ENCODE measurements around the gene CC2D2A.

Gene CC2D2A

DNA sequence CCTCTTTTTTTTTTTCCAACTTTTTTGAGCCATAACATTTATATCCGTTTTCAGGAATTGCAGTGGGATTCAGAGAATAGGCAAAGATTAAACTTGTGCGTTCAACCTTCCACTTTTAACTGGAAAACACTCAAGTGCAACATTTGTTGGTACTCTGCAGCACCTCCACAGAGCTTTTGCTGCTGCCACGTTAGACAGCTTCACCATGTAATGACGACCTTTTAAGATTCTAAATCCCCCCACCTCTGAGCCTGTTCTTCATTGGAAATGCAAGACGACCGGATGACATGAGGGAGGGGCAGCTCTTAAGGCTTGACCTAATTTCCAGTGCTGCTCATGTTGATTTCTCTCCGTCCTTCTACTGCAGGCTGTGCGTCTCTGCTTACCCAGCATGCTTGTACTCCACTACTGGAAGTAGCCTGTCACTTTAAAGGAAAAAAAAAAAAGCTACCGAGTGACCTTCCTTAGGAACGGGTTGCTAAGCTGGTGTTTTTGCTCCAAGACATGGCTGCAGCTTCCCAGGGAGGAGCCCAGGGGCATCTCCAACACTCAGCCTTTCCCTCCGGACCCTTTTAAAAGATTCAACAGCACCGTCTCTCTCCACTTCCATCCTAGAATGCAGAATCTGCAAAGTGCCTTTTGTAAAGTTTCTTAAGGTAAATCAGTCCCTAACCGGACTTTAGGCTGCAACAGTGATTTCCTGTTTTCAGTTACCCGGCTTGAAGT, at the start of gene CC2D2A:
TSS of gene CC2D2A (plus strand) at position 481 of the 726 bp plus-strand sequence. CDS start 6,051 bp downstream, outside the sequence.
- peak; percentile 5 for DNase-seq

DNA sequence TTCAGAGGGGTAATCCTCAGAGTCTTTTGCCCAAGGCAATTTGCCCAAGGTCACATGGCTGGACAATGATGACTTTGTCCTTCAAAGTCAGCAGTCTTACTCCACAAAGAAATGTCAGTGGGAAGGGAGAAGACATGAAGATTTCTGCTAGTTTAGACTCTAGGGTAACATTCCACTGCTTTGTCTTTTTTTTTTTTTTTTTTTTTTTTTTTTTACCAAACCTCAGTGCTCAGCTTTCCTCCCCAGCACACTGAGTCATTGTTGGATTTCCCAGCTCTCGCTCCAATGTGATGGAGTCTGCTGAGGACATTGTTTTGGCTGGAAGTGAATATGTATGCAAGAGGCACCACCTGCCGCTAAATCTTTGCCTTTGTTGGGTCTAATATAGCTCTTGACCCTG, 49.0 kb upstream of the CC2D2A start:
- DNase-seq, result no peak

DNA sequence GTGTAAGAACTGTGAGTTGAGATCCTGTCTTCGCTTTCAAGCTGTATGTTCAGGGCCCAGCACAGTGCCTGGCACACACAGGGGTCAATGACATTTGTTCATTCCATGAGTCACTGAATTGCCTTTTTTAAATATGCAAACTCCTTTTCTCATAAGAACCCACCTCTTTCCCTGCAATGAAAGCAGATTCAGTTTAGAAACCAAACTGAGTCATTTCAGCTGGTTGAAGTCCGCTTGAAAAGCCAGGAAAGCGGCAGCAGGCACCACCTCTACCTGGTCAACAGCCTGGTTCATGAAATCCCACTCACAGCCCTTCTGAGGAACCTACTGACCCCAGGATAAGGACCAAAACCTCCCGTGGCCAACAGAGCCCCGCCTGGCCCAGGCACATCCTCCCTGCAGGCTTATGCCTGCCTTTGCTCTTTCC, 46.4 kb upstream of the CC2D2A start:
- DNase-seq, result no peak

DNA sequence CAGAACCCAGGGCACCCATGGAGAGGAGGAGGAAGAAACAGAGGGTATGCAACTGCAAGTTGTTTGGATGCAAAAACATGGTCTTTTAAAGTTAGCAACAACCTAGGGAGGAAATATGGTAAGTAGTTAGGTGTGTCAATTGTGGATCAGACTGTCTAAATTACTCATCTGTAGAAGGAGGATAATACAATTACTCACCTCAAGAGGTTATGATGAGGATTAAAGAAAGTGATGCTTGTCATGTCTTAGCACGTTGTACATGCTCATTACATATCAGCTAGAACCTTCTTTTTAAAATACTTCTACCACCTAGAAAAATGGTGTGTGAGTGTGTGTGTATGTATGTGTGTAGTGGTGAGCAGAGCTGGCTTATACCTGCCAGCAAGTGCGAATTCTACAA, 44.2 kb upstream of the CC2D2A start:
- DNase-seq, result no peak

DNA sequence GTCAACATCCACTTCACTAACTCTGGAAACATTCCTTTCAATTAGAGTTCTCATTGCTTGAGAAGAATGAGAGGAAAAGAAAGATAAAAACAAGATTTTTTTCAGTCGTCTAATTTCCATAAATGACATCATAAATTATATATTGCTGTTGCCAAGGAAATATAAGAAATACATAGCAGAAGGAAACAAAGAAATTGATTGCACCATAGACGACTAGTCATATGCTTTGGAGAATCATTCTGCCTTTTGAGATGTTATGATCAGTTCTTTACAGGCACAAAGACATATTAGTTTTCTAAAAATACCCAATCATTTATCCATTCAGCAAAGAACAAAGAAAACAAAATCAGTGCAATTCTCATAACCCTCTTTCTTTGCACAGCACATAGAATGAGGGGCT, 42.5 kb upstream of the CC2D2A start:
- DNase-seq, result no peak

DNA sequence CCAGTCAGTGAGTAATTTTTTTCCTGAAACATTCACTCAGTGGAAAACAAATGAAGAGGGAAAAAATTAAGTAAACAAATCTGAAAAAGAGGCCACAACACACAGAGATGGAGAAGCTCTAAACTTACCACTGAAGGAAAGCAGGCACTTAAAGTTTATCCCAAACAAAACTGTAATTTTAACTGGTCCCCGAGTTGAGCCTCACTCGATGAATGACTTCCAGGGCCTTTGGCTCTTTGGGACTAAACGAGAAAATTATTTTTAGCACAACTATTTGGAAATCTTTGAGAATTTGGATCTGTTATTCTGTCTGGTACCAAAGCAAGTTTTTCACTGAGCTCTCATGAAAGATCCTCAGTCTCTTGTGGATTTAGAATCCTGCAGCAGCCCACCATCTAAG, 42.0 kb upstream of the CC2D2A start, which contains the start of gene C1QTNF7:
TSS of gene C1QTNF7 (plus strand) at position 333 of the 400 bp plus-strand sequence. CDS start 7,711 bp downstream, outside the sequence.
- no peak for DNase-seq

DNA sequence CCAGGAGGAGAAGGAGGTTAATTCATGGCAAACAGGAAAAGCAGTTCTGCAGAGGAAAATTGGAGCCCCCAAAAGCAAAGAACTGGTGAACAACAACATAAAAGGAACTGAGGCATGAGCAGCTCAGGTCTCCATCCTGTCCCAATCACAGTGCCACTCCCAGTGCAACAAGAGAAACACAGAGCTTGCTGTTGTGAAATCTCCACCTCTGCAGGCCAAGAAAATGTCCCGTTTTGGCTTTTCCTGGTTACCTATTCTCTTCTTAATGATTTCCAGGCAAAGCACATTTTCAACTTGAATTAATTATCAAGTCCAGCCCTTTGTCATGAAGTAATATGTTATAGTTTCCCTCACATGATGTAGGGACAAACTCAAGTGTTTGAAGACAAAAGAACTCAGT, 41.1 kb upstream of the CC2D2A start:
- DNase-seq, result no peak

DNA sequence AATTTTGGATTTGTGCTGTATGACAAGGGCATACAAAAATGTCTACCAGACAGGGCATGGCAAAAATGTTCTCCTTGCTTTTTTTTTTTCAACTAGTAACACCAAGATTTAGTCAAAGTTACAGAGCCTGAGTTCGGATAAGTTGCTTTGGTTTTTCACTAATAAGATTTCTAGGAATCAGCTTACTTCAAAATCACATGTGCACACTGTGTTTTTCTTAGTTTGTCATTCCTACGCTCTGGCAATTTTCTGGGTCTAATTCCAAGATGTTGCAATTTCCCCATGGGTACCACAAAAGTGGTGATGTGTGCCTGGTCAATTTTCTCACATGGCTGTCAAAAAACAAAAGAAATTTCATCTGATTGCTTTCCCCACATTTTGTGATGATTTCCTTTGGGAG, 35.6 kb upstream of the CC2D2A start:
- no peak for DNase-seq

DNA sequence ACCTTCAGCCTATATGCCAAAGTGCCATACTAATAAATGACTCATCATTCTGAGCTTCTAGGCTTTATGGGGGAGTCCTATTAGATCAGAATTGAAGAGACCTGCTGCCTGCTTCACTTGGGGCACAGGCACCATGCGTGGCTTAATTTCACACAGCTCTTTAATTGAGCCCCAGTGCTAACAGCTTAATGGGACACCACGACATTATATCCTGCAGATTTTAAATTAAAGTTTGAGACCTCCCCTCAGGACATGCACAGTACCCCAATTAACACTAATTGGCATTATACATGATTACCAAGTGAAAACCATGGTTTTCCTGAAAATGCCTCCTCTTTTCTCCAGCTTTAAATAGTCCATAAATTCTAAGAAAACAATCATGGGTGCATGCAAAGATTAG, 35.0 kb upstream of the CC2D2A start:
- no peak for DNase-seq

DNA sequence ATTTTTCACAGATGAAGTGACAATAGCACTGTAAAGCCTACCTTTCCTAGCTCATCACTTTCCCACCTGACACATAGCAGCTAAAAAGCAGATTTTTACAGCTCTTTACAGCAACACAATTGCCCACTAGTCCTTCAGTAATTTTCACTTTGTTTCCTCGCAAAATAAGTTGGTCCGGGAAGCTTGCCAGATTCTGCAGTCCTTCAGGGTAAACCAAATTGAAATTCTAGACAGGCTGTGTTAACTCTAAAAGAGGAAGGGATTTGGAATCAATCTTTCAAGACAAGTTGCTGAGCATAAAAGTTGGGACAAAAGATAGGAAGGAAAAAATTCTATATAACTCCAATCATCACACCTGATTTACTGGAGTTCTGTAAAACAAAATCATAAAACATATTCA, 33.2 kb upstream of the CC2D2A start:
- DNase-seq, result no peak

DNA sequence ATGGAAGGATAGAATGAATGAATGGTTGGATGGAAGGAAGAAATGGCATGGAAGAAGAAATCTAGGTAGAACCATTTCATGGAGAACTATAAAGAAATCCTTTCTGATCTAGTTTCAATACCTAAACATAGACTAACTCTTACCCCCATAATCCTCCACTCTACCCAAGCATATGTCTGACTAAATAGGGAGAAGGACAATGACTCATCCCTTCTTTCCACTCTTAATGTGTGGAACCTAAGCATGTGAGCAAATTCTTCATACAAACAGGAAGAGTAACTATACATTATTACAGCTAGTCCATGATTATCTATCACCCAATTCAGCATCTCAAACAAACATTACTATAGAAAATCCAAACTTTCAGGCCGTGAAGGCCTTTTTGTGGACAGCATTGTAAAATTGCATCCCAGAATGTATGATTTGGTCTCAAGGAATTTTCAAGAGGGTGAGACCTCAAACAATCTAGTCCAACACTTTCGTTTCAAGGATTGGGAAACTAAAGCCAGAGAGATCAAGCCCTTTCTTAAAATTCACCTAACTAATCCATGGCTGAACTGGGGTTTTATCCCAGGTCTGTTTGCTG, 30.6 kb upstream of the CC2D2A start:
- DNase-seq, result no peak

DNA sequence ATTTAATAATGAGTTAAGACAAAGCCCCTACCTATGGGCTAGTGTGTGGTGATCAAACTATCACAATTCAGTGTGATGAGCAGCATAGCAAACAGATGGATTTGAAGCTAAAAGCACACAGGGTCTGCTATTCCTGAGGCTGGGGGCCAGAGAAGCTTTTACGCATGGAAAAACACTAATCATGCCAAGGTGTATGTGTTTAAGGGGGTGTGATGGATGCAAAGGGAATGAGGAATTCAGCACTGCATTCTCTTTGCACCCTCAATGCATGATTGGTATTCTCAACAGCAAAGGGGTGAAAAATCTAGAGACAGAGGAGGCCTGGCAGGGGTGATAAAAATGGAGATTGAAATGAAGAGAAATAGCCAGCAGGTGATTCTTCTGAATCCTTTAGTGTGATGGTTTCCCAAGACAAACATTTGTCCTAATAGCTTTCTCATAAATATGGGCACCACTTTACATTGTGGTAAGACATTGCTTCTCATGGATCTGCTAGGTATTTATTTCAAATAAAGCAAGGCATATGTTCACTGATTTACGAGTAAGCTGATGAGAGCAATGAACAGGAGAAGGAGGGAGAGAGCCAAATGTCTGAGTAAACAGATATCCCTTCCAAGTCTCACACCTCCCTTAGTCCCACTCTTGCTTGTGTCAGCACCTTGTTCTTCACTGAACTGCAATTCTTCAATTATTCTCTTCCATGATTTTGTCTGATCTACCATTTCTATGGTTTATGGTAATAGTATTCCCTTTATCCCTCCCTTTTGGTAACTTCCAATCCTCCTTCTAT, 26.1 kb upstream of the CC2D2A start:
- DNase-seq, result no peak

DNA sequence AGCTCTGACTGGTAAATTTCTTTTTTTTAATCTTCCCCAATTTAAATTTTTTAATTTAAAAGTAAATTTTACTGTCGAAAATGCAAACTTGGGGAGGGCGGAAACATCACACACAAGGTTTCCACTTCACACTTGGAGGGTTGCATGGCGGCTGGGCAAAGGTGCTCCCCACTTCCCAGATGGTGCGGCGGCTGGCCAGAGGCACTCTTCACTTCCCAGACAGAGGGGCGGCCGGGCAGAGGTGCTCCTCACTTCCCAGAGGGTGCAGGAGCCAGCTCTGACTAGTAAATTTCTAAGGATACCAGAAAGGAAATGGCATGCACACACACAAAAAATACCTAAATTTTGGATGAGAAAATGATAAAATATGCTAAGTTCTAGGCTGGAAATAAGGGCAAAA, 25.4 kb upstream of the CC2D2A start:
- DNase-seq, result no peak

DNA sequence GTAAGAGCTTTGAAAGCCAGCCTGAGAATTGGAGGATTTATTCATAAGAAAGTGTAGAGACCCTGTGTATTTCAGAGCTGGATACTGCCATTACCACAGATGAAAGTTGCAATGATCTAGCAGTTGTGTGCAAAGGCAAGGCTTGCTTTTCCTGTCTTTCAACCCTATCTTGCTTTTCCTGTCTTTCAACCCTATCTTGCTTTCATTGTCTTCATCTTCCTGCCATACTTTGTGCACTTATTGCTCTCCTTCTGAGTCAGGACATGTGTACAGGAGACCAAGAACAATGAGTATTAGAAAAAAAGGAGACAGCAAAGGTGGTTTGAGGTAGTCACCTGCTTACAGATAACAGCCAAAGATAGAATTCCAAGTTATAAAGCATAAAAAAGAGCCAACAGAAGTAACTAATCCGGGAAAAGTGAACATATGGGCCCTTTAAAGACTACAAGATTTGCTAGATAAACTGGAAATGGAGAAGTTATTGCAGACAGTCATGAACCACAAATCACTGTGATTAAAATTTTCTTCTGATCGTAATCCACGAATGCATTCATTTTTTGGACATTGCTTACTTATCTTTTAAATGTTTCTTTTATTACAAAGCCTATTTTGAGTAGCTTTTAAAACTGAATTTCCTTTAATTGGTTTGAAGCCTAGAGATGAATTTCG, 24.7 kb upstream of the CC2D2A start:
- no peak for DNase-seq

DNA sequence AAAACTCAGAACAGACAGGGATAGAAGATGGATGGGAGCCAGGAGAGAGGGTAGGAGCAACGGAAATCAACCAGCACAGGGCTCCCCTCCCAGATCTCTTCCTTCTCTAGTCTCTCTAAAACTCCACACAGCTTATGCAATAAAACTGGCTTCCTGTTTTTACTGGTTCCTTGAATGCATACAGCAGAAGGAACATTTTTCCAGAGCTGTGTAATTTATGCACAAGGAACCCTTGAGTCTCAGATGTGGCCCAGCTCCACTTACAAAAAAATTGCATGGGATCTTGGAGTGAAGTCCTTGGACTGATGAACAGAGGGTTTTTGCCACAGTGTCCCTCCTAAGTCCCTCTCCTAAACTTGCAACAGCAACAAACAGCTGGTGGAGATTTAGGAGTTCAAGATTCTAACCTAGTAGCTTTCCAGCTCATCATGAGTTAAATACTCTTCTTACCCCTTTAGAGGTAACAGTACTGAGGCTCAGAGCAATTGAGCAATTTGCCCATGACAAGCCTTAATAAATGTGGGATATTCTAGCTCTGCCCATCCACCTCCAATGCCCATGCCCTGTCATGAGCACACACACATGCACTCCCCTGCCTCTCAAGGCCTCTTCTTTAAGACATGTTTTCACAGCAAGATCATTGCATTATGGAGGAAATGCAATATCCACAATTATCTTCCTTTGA, 18.4 kb upstream of the CC2D2A start:
- DNase-seq, result no peak

DNA sequence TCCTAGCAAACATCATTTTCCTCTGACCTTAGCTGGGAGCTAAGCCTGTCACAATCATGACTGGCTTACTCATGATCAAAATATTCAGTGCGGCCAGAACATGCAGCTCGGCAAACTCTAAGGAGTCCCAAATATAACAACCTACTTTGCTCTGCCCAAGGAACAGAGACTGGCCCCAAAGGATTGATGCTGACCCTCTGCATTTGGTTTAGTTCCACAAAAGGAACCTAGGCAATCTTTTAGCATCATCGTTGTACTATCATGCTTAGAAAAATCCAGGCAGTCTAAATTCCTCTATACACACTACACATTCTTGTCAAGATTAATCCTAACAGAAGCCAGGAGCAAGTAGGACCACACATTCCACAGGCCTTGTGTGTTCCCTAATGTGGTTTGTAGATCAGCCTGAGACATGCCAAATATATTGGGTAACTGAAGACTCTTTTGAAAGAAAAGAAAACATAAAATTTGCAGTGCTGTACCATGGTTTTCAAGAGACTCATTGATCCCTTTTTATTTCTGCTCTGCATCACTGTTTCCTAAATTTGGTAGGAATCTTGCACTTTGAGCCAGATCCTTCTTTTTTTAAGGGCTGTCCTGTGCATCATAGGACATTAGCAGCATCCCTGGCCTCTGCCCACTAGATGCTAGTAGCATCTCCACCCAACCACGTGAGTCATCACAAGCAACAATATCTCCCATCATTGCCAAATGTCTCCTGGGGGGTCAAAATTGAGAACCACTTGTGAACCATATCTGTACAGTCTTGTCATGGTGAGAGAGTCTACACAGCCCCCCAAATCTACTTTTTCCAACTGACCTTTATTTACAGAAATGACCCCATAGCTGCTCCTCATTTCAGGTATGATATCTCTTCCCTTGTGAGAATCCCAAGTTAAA, 17.6 kb upstream of the CC2D2A start:
- no peak for DNase-seq

DNA sequence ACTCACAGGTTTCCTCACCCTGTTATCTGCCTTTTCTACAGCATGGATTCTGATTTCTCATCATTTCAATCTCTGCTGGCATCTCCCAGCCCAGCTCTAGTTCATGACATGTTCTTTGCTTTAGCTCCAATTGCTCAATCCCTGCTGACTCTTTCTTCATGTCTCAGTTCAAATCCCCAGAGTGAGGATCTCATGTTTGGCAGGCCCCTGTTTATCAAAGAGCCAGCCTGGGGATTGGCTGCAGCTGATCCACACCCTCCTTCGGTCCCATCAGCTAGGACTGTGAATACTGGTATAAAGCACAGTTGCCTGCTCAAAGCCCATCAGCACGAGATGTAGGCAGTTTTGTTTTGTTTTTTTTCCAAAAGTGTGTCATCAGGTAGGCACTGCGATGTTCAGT, 14.4 kb upstream of the CC2D2A start:
- no peak for DNase-seq

DNA sequence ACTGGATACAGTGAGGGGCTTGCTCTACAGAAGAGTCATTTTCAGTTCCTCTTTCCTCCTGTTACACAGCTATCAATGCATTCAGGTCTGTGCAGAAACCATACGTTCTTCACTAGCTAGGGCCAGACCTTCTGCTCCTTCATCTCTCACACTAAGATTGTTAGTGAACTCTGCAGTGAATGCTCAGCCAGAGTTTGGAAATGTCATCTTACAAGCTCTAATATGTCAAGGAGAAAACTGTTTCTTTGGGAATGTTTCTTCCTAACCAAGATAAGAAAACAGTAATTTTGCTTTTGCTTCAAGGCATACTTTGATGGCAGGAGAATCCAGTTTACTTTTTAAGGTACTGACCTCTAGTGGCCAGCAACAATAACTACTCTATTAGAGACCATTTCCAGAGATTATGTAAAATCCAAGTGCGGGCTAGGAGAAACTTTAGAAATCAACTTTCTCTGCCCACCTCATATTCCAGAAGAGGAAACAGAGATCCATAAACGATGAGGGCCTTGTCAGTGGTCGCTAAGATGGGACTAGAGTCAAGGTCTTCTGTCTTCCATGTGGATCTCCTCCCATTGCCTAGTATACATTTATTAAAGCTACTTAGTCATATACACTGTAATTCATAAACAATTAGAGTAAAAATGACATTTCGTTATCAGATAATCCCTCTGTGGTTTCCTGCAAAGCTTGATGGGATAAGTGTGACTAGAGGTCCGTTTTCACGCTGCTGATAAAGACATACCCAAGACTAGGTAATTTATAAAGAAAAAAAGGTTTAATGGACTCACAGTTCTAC, 12.1 kb upstream of the CC2D2A start:
- DNase-seq, result no peak

DNA sequence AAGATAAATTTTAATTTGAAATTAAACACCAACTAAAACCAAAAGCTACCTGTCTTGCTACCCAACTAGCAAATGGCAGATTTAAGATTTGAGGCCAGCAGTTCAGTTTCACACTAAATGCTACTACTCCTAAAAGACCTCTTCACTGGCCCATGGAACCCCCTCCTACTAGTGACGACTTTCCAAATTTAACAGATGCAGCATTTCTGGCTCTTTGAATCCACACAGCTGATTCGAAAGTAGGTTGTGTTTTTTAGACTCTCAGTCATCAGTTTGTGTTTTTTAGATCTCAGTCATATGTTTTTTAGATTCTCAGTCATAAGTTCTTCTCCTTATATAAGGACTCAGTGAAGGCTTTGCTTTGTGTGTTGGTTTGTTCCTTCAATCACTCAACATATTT, 11.1 kb upstream of the CC2D2A start:
- no peak for DNase-seq

DNA sequence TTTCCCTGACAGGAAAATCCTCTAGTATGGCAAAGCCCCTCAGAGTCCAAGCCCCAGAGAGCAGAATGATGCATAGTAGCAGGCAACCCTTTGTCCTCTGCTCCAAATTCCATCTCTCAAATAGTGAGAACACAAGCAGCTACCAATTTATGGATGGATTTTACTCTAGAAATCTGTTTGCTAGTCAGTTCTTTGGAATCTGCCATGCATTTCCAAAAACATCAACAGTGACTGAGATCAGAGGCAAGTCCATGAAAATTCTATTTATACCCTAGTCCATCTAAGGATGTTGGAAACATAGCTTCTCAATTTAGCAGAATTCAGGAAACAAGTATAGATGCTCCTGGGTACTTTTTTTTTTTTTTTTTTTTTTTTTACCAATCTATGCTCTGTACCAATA, 10.0 kb upstream of the CC2D2A start:
- DNase-seq, result no peak

DNA sequence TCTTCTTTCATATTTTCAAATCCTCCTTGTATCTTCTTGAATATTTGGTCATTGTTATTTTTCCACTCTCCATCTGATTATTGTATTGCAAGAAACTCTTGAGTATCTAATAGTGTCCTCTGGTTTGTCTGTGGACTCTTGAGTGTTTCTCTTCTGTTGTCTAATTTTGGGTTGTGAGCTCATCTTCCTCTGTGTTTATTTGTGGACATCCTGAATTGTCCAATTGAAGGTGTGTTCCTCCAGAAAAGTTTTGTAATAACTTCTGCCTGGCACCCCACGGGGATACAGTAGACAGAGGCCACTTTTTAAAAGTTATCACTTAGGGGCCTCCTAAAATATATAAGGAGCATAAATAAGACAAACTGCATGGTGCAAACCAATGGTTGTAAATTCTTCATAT, 3.1 kb upstream of the CC2D2A start:
- DNase-seq, result no peak

Data from NCI-H748 treated with DMSO at 0.1 percent for 48 hours (cell line).